ENCODE measurements around the gene RNF39. TPM values are rescaled to one million over a fixed set of nuclear protein-coding genes. Genes with fewer than 3 reads are reported as not detected.
"Not testable (repeated sequence)": the region's sequence is repeated elsewhere in the genome, so short reads cannot be mapped to it uniquely, and the experiment has no call there.

RNF39 gene
- total RNA-seq, result not detected in 2 replicates

DNA sequence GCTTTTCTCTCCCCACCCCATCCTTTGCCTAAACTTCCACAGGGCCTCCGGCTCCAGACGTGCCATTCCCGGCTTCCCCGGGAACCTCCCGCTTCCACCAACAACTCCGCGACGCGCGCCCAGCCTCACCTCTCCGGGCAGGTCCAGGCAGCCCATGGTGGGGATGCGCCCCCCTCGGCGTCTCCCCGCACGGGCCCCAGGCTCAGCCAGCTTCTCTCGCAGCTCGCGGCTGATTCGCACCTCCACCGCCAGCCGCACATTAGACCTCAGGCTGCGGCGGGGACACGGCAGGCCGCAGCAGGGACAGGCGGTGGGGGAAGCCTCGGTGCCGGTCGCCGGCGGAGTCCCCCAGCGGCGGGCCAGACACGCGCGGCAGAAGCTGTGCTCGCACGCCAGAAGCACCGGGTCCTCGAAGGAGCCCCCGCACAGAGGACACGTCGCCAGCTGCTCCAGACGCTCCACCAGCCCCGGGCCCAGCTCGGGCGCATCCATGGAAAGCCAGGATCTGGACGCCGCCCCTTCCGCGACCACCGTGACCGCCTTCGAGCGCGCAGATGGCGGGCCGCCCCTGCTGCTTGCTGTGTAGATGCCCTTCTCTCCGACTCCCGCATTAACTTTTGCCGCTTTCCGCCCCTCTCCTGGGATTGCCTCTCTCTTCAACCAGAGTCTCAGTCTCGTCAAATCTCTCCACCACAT, at the start of gene RNF39:
RNF39 (minus strand) TSS at position 676 of the 696 bp plus-strand sequence; CDS start at position 492, 184 bp downstream.
- Mint-ChIP-seq H3K4me3 (ENCODE audit: low read depth) (peak within 1 kb of the TSS; percentile 30), H3K36me3 (ENCODE audit: low read depth) (peaks cover 12% of the 10 kb centered on the region), H3K4me1 (ENCODE audit: low read depth) (peaks cover 30% of the 10 kb centered on the region), H3K27me3 (ENCODE audit: low read depth) (peaks cover 78% of the 10 kb centered on the region), H3K9me3 (no peaks in the 10 kb centered on the region), H3K27ac (no peak within 1 kb of the TSS)
- no peak for DNase-seq (ENCODE audit: low spot score)
- intact Hi-C loops (cut with micrococcal nuclease), result no loop called here

- Mint-ChIP-seq H3K4me1 (ENCODE audit: low read depth) (peaks cover 2% of the 10 kb centered on the region), H3K27me3 (ENCODE audit: low read depth) (peaks cover 42% of the 10 kb centered on the region), H3K36me3 (ENCODE audit: low read depth) (no peaks in the 10 kb centered on the region), H3K4me3 (ENCODE audit: low read depth) (no peak overlapping the region), H3K27ac (no peak overlapping the region), H3K9me3 (no peaks in the 10 kb centered on the region)
- no peak for DNase-seq (ENCODE audit: low spot score)
- intact Hi-C loops (cut with micrococcal nuclease), result no loop called here
Observed at GRCh38 chr6:30122515-30122914, 46.9 kb upstream of the RNF39 start.

GRCh38 chr6:30121446-30122366, 46.1 kb upstream of the RNF39 start:
- Mint-ChIP-seq H3K4me3 (ENCODE audit: low read depth) (no peak overlapping the region), H3K36me3 (ENCODE audit: low read depth) (no peaks in the 10 kb centered on the region), H3K27ac (no peak overlapping the region), H3K9me3 (no peaks in the 10 kb centered on the region), H3K27me3 (ENCODE audit: low read depth) (peaks cover 34% of the 10 kb centered on the region), H3K4me1 (ENCODE audit: low read depth) (peaks cover 2% of the 10 kb centered on the region)
- no peak for DNase-seq (ENCODE audit: low spot score)
- intact Hi-C loops (cut with micrococcal nuclease), result no loop called here

DNA sequence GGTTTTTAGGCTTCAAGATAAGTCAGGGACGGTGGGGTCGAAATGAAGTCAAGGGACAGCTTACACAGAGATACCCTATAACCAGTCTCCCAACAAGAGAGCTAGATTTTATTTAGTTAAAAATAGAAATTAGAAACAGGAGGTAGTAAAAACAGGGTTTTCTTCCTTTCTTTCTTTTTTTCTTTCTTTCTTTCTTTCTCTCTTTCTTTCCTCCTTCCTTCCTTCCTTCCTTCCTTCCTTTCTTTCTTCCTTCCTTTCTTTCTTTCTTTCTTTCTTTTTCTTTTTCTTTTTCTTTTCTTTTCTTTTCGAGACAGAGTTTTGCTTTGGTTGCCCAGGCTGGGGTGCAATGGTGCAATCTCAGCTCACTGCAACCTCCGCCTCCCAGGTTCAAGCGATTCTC, 43.1 kb upstream of the RNF39 start:
- H3K36me3 Mint-ChIP-seq (ENCODE audit: low read depth); H3K27ac Mint-ChIP-seq; H3K9me3 Mint-ChIP-seq; DNase-seq (ENCODE audit: low spot score); intact Hi-C loops (cut with micrococcal nuclease); H3K4me3 Mint-ChIP-seq (ENCODE audit: low read depth); H3K4me1 Mint-ChIP-seq (ENCODE audit: low read depth): not testable (repeated sequence)
- peaks cover 36% of the 10 kb centered on the region for H3K27me3 Mint-ChIP-seq (ENCODE audit: low read depth)

DNA sequence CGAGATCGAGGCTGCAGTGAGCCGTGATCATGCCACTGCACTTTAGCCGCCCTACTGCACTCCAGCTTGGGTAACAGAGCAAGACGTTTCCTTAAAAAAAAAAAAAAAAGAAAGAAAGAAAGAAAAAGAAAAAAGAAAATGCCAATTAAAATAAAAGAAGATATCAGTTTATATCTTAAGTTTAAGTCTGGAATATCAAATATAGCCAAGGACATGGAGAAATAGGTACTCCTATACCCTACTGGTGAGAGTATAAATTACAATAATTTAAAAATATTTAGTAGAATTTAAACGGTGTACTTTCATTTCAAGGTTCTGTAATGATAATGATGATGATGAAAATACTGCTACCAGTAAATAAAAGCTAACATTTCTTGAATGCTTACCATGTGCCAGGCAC, 41.2 kb upstream of the RNF39 start:
- Mint-ChIP-seq H3K27ac (no peak overlapping the region), H3K4me1 (ENCODE audit: low read depth) (peaks cover 7% of the 10 kb centered on the region), H3K4me3 (ENCODE audit: low read depth) (no peak overlapping the region), H3K36me3 (ENCODE audit: low read depth) (no peaks in the 10 kb centered on the region), H3K9me3 (no peaks in the 10 kb centered on the region), H3K27me3 (ENCODE audit: low read depth) (peaks cover 36% of the 10 kb centered on the region)
- intact Hi-C loops (cut with micrococcal nuclease), result no loop called here
- no peak for DNase-seq (ENCODE audit: low spot score)

- intact Hi-C loops (cut with micrococcal nuclease), result no loop called here
- H3K9me3 Mint-ChIP-seq, result no peaks in the 10 kb centered on the region
- no peak for DNase-seq (ENCODE audit: low spot score)
- H3K4me1 Mint-ChIP-seq (ENCODE audit: low read depth), result peaks cover 7% of the 10 kb centered on the region
- H3K36me3 Mint-ChIP-seq (ENCODE audit: low read depth), result no peaks in the 10 kb centered on the region
- no peak overlapping the region for H3K27ac Mint-ChIP-seq
- H3K4me3 Mint-ChIP-seq (ENCODE audit: low read depth), result no peak overlapping the region
- H3K27me3 Mint-ChIP-seq (ENCODE audit: low read depth), result peaks cover 44% of the 10 kb centered on the region
Observed at GRCh38 chr6:30113841-30114240, 38.3 kb upstream of the RNF39 start.

DNA sequence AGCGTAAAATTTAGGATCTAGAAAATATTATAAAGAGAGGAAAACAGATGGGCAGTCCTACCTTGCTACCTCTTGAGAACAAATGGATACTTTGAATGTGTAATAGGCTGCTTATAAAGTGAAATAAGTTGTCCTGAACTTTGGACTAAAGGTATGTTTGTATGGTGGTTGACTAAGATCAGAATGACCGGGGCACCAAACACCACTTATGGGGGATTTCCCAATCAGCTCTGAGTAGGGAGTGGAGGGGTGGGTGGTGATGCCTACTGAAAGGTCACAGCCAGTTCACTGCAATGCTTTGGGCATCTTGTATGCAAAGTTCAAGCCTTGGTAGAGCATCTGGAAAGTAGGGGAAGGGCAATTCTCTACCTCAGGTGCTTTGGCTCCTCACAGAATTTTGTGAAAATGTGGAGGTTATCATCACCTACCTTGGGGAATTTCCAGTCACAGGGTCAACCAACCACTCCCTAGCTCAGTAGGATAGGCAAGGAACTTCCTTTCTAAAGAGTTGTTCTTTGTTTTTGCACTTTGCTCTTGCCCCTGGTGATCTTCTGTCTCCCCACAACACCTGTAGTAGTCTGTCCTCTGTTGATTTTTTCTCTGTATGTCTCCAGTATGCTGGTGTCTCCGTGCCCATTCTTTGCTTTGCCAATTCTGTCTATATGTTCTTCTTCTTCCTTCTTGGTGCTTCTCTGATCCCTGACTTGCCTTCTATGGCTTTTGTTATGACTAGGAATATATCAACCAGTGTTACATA, 37.6 kb upstream of the RNF39 start, which contains the start of gene TRIM31:
TRIM31 (minus strand) TSS at position 88 of the 757 bp plus-strand sequence. CDS start 285 bp downstream, outside the sequence.
- H3K4me1 Mint-ChIP-seq (ENCODE audit: low read depth), result peaks cover 7% of the 10 kb centered on the region
- intact Hi-C loops (cut with micrococcal nuclease), result no loop called here
- H3K27ac Mint-ChIP-seq, result no peak within 1 kb of the TSS
- no peaks in the 10 kb centered on the region for H3K9me3 Mint-ChIP-seq
- H3K27me3 Mint-ChIP-seq (ENCODE audit: low read depth), result peaks cover 47% of the 10 kb centered on the region
- no peak for DNase-seq (ENCODE audit: low spot score)
- no peaks in the 10 kb centered on the region for H3K36me3 Mint-ChIP-seq (ENCODE audit: low read depth)
- no peak within 1 kb of the TSS for H3K4me3 Mint-ChIP-seq (ENCODE audit: low read depth)

GRCh38 chr6:30112402-30112994, 36.9 kb upstream of the RNF39 start:
- no peak overlapping the region for H3K27ac Mint-ChIP-seq

GRCh38 chr6:30111266-30111856, 35.8 kb upstream of the RNF39 start:
- Mint-ChIP-seq H3K4me1 (ENCODE audit: low read depth) (peaks cover 9% of the 10 kb centered on the region), H3K9me3 (no peaks in the 10 kb centered on the region), H3K27me3 (ENCODE audit: low read depth) (peaks cover 52% of the 10 kb centered on the region), H3K36me3 (ENCODE audit: low read depth) (no peaks in the 10 kb centered on the region), H3K27ac (no peak overlapping the region), H3K4me3 (ENCODE audit: low read depth) (no peak overlapping the region)
- DNase-seq (ENCODE audit: low spot score), result no peak
- intact Hi-C loops (cut with micrococcal nuclease), result no loop called here

More at GRCh38 chr6:30112402-30112994, 36.9 kb upstream of the RNF39 start:
- H3K9me3 Mint-ChIP-seq, result no peaks in the 10 kb centered on the region
- no peak for DNase-seq (ENCODE audit: low spot score)
- H3K27me3 Mint-ChIP-seq (ENCODE audit: low read depth), result peaks cover 50% of the 10 kb centered on the region
- H3K4me3 Mint-ChIP-seq (ENCODE audit: low read depth), result no peak overlapping the region
- H3K36me3 Mint-ChIP-seq (ENCODE audit: low read depth), result no peaks in the 10 kb centered on the region
- H3K4me1 Mint-ChIP-seq (ENCODE audit: low read depth), result peaks cover 9% of the 10 kb centered on the region
- intact Hi-C loops (cut with micrococcal nuclease), result no loop called here

GRCh38 chr6:30104661-30105060, 29.1 kb upstream of the RNF39 start:
- Mint-ChIP-seq H3K9me3 (no peaks in the 10 kb centered on the region), H3K4me1 (ENCODE audit: low read depth) (peaks cover 26% of the 10 kb centered on the region), H3K27me3 (ENCODE audit: low read depth) (peaks cover 54% of the 10 kb centered on the region), H3K36me3 (ENCODE audit: low read depth) (peaks cover 2% of the 10 kb centered on the region), H3K4me3 (ENCODE audit: low read depth) (no peak overlapping the region), H3K27ac (no peak overlapping the region)
- no peak for DNase-seq (ENCODE audit: low spot score)
- intact Hi-C loops (cut with micrococcal nuclease), result loop anchor here (5.0 kb wide), 1 partner anchor 37 kb away; the partner anchor contains the start of gene PPP1R11

- no peak for DNase-seq (ENCODE audit: low spot score)
- no peaks in the 10 kb centered on the region for H3K9me3 Mint-ChIP-seq
- H3K36me3 Mint-ChIP-seq (ENCODE audit: low read depth), result peaks cover 4% of the 10 kb centered on the region
- no peak overlapping the region for H3K27ac Mint-ChIP-seq
- H3K4me1 Mint-ChIP-seq (ENCODE audit: low read depth), result peaks cover 26% of the 10 kb centered on the region
- intact Hi-C loops (cut with micrococcal nuclease), result loop anchor here (1.0 to 5.0 kb wide), 3 partner anchors 27 to 66 kb away; partner anchors contain the start of gene PPP1R11
- peak overlapping the region; percentile 77 for H3K4me3 Mint-ChIP-seq (ENCODE audit: low read depth)
- H3K27me3 Mint-ChIP-seq (ENCODE audit: low read depth), result peaks cover 58% of the 10 kb centered on the region
Observed at GRCh38 chr6:30103872-30104179, 28.3 kb upstream of the RNF39 start.
